Measurements from ENCODE around the gene KIF6. TPM values are rescaled to one million over a fixed set of nuclear protein-coding genes. Genes with fewer than 3 reads are reported as not detected.

The KIF6 gene
- total and polyA plus RNA-seq, 2 of the 8 experiments (the other 6 are each of a cell fraction or from before 2014, with no cell fraction given), result 0.53 to 0.65 TPM

DNA sequence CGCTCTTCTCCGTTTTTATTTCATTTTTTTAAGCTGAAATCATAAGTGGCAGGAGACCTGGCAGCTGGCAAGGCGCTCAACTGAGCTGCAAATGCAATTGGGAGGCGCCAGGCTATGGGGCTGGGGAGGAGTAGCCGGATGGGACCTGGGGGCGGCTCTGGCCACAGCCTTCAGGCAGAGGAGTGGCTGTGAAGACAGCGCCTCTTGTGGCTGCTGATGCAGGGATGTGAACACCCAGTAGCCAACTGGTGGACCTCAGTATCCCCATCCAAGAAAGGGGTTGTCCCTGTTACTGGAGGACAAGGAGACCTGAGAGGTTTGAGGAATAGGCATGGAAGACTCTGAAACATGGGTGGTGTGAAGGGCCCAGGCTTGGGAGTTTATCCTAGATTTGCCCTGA, 423.6 kb downstream of the KIF6 start (continued):
- TF ChIP-seq, protein P1, sequence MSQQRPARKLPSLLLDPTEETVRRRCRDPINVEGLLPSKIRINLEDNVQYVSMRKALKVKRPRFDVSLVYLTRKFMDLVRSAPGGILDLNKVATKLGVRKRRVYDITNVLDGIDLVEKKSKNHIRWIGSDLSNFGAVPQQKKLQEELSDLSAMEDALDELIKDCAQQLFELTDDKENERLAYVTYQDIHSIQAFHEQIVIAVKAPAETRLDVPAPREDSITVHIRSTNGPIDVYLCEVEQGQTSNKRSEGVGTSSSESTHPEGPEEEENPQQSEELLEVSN (IDR thresholded peaks at IDR 0.05), result no peak
- TF ChIP-seq, protein P2, sequence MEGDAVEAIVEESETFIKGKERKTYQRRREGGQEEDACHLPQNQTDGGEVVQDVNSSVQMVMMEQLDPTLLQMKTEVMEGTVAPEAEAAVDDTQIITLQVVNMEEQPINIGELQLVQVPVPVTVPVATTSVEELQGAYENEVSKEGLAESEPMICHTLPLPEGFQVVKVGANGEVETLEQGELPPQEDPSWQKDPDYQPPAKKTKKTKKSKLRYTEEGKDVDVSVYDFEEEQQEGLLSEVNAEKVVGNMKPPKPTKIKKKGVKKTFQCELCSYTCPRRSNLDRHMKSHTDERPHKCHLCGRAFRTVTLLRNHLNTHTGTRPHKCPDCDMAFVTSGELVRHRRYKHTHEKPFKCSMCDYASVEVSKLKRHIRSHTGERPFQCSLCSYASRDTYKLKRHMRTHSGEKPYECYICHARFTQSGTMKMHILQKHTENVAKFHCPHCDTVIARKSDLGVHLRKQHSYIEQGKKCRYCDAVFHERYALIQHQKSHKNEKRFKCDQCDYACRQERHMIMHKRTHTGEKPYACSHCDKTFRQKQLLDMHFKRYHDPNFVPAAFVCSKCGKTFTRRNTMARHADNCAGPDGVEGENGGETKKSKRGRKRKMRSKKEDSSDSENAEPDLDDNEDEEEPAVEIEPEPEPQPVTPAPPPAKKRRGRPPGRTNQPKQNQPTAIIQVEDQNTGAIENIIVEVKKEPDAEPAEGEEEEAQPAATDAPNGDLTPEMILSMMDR (IDR thresholded peaks at IDR 0.05; ENCODE audit: control extremely low read depth in 1 of 3, insufficient read depth in 1 of 3, low read depth in 1 of 3, low read length in 3 of 3), result peak; percentile 90 to 95 (median 92)
- TF ChIP-seq CBX8 (IDR thresholded peaks at IDR 0.05; ENCODE audit: borderline replicate concordance, low read depth, low read length) (no peak), HDAC2 (IDR thresholded peaks at IDR 0.05; ENCODE audit: borderline replicate concordance in 1 of 2, low read depth in 2 of 2, low read length in 2 of 2) (peak; percentile 52 to 61; a peak in 1 of 4 replicates), EGR1 (IDR thresholded peaks at IDR 0.05; ENCODE audit: borderline replicate concordance, low read depth, low read length) (peak; percentile 59; the same call in 1 of the 2 replicates), CREB1 (IDR thresholded peaks at IDR 0.05) (peak; percentile 47), POLR2AphosphoS5 (IDR thresholded peaks at IDR 0.05; ENCODE audit: low read depth, low read length) (no peak), KDM1A (IDR thresholded peaks at IDR 0.05; ENCODE audit: borderline replicate concordance, low read length) (peak; percentile 92), RNF2 (IDR thresholded peaks at IDR 0.05; ENCODE audit: borderline replicate concordance, low read depth, low read length, missing control alignments, poor library complexity, severe bottlenecking) (no peak), RBBP5 (IDR thresholded peaks at IDR 0.05; ENCODE audit: borderline replicate concordance, low read depth, low read length) (no peak), TEAD4 (IDR thresholded peaks at IDR 0.05; ENCODE audit: low read depth, low read length) (no peak), RAD21 (IDR thresholded peaks at IDR 0.05 in 1 of 2, conservative IDR thresholded peaks at IDR 0.05 in 1 of 2; ENCODE audit: low read depth in 2 of 2, low read length in 2 of 2) (peak; percentile 85 to 92)

All from H1 (cell line).